OCI-LY7 (cell line): ENCODE data around the gene EIF3D.

ENCODE experiments used
- EZH2phosphoT487 ChIP-seq: fragments of 200-600 bp; sonication (generic); IDR thresholded peaks from 2 replicates; pipeline ENCODE4 v1.6.1; 2018; ENCODE audit warnings: low read depth, borderline replicate concordance, mild to moderate bottlenecking, mixed run types, antibody characterized with exemption, low read length, moderate library complexity, mixed read lengths
- TF ChIP-seq, protein P1 (sequence below): fragments of 200-600 bp; sonication (generic); conservative IDR thresholded peaks from 2 replicates; pipeline ENCODE4 v1.5.1; 2014; ENCODE audit warnings: mild to moderate bottlenecking, antibody characterized with exemption, low read length, moderate library complexity, mixed read lengths

DNA sequence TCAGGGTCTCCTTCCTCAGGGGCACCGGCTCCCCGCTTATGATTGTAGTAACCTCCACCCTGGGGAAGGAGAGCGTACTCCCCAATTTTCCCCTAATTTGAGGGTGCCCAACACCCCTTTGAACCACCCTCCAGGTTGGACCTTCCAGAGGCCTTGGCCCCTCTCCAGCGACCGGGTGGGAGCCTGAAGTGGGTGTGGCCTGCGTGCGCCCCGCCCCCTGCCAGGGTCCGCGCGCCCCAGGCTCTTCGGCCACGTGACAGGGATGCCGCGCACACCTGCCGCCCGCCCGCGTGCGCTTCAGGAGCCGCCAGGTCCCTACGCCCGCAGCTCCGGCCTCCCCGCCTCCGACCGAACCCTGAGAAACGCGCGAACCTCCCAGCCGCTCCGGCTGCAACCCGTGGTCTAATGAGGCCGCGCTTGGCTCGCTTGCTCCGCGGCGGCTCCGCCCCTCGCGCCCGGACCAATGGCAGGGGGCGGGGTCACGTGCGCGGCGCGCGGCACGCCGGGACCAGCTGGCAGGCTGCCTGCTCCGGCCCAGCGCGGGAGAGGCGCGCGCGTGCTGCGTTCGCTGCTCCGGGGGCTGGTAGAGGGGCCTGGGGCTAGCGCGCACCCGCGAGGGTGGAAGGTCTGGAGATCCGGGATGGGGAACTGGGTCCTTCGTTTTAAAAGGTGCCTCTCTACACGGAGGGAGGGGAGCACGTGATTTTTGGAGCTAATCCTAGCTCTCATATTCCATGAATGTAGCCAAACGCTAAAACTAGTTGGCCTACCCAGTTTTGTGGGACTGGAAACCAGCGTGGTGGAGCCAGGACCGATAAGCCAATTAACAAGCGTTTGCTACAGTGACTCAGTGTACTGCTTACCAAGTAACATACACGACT is 22.1 kb downstream of the EIF3D start, which contains the start of gene FOXRED2:
- TF ChIP-seq, protein P1, sequence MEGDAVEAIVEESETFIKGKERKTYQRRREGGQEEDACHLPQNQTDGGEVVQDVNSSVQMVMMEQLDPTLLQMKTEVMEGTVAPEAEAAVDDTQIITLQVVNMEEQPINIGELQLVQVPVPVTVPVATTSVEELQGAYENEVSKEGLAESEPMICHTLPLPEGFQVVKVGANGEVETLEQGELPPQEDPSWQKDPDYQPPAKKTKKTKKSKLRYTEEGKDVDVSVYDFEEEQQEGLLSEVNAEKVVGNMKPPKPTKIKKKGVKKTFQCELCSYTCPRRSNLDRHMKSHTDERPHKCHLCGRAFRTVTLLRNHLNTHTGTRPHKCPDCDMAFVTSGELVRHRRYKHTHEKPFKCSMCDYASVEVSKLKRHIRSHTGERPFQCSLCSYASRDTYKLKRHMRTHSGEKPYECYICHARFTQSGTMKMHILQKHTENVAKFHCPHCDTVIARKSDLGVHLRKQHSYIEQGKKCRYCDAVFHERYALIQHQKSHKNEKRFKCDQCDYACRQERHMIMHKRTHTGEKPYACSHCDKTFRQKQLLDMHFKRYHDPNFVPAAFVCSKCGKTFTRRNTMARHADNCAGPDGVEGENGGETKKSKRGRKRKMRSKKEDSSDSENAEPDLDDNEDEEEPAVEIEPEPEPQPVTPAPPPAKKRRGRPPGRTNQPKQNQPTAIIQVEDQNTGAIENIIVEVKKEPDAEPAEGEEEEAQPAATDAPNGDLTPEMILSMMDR = no peak
- TF ChIP-seq EZH2phosphoT487 = no peak
